ENCODE results near the gene LIMS4.
"Not testable (repeated sequence)": the region's sequence is repeated elsewhere in the genome, so short reads cannot be mapped to it uniquely, and the experiment has no call there.

The LIMS4 gene, protein sequence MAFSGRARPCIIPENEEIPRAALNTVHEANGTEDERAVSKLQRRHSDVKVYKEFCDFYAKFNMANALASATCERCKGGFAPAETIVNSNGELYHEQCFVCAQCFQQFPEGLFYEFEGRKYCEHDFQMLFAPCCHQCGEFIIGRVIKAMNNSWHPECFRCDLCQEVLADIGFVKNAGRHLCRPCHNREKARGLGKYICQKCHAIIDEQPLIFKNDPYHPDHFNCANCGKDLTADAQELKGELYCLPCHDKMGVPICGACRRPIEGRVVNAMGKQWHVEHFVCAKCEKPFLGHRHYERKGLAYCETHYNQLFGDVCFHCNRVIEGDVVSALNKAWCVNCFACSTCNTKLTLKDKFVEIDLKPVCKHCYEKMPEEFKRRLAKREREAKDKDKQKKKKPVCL

DNA sequence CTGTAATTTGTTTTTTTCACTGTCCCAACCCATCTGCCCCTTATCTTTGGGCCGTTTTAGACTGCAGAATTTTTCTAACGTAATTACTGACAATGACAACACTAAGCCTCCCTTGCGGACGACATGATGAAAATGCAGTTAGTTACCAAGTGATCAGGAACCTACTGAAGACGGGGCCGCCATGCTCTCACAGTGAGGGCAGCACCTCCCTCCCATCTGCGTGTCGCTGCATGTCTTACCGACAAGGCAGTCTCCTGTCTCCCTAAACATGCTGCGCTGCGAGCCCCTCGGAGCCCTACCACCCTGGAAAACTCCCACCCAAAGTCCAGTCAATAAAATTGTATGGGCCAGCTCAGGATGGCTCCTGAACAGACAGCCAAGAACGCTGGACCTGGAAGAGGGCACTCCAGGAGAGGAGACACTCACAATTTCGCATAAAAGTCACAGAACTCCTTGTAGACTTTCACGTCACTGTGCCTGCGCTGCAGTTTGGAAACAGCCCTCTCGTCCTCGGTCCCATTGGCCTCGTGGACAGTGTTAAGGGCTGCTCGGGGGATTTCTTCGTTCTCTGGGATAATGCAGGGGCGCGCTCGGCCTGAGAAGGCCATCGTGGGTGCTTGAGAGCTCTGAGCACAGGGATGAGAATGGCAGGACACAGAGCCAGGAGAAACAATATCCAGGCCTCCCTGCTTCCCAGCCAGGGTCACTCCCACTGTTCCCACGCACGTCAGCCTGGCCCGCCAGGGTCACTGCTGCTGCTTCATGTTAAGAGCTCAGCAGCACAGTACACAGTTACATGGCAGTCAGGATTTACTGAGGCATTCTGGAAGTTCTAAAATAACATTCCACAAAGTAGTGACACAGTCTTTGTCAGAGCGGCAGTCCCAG, at the start of gene LIMS4:
TSS of gene LIMS4 (minus strand) at position 646 of the 888 bp plus-strand sequence. CDS start at position 608, 38 bp downstream.
- not testable (repeated sequence) for H3K4me3 ChIP-seq (ENCODE audit: low read length); H3K27ac ChIP-seq (ENCODE audit: low read length)

DNA sequence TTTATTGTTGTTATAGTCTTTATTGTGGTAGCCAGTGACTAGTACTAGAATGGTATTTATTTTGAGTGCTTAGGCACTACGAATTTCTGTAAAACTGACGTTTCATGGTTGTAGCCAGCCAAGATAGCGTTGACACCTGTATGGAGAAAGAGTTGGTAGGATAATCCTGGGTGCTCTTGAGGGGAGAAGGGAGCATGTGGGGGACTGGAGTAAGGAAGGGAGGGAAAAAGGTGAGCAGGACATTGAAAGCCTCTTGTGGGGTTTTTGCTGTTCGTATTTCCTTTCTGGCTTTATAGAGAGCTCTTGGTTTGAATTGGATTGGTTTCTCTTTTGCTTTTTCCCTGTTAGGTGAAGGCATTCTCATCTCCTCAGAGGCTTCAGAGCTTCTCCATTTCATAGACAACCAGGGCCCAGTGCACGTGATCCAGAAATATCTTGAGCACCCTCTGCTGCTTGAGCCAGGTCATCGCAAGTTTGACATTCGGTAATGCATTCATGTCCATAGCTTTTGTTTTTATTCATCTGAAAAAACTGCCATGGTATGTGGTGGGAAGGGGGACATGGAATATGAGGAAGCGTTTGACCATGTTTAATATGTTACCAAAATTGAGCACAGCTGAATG, 27.2 kb upstream of the LIMS4 start:
- not testable (repeated sequence) for H3K36me3 ChIP-seq (replicated peaks; ENCODE audit: insufficient read depth, low read length); H3K27me3 ChIP-seq (replicated peaks; ENCODE audit: insufficient read depth, low read length); DNase-seq; H3F3A ChIP-seq (ENCODE audit: insufficient read depth, low read length); H4K20me1 ChIP-seq (ENCODE audit: insufficient read depth, low read length); H3K9me2 ChIP-seq (replicated peaks; ENCODE audit: insufficient read depth, low read length); H3K79me2 ChIP-seq (ENCODE audit: low read length); H3K9ac ChIP-seq (ENCODE audit: low read length); H3K4me2 ChIP-seq (ENCODE audit: low read depth, low read length); H2AFZ ChIP-seq (ENCODE audit: low read length); H3K4me1 ChIP-seq (ENCODE audit: low read length); H3K27ac ChIP-seq (ENCODE audit: low read length); H3K9me3 ChIP-seq (replicated peaks; ENCODE audit: insufficient read depth, low read length); H3K4me3 ChIP-seq (ENCODE audit: low read length)

More for the DNA sequence above, at the start of gene LIMS4:
- H3K36me3 ChIP-seq (replicated peaks; ENCODE audit: insufficient read depth, low read length); H3K27me3 ChIP-seq (replicated peaks; ENCODE audit: insufficient read depth, low read length); H2AFZ ChIP-seq (ENCODE audit: low read length); H3K79me2 ChIP-seq (ENCODE audit: low read length); H3F3A ChIP-seq (ENCODE audit: insufficient read depth, low read length); H3K4me1 ChIP-seq (ENCODE audit: low read length); H4K20me1 ChIP-seq (ENCODE audit: insufficient read depth, low read length); H3K9me2 ChIP-seq (replicated peaks; ENCODE audit: insufficient read depth, low read length); H3K9ac ChIP-seq (ENCODE audit: low read length); DNase-seq; H3K4me2 ChIP-seq (ENCODE audit: low read depth, low read length); H3K9me3 ChIP-seq (replicated peaks; ENCODE audit: insufficient read depth, low read length): not testable (repeated sequence)

DNA sequence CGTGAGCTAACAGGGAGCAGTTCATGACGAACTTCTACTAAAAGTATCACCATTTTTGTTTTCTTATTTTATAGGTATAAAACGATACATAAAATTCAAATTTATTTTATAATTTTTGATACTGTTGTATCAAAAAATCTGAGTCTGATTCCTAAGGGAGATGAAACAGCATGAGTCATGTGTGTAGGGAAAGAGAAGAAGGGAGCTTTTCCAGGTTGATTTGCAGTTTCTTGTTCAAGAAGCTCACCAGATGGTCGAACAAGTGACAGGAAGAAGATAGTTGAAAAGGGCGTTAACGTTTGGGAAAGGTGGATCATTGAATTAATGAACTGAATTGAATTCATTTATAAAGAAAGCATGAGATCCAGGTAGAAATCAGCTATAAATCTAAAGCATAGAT, 23.4 kb upstream of the LIMS4 start:
- DNase-seq; H4K20me1 ChIP-seq (ENCODE audit: insufficient read depth, low read length); H3K9ac ChIP-seq (ENCODE audit: low read length); H2AFZ ChIP-seq (ENCODE audit: low read length); H3K27ac ChIP-seq (ENCODE audit: low read length); H3K4me1 ChIP-seq (ENCODE audit: low read length); H3K4me2 ChIP-seq (ENCODE audit: low read depth, low read length); H3K9me3 ChIP-seq (replicated peaks; ENCODE audit: insufficient read depth, low read length); H3K79me2 ChIP-seq (ENCODE audit: low read length); H3K4me3 ChIP-seq (ENCODE audit: low read length); H3K27me3 ChIP-seq (replicated peaks; ENCODE audit: insufficient read depth, low read length); H3K36me3 ChIP-seq (replicated peaks; ENCODE audit: insufficient read depth, low read length); H3F3A ChIP-seq (ENCODE audit: insufficient read depth, low read length); H3K9me2 ChIP-seq (replicated peaks; ENCODE audit: insufficient read depth, low read length): not testable (repeated sequence)

DNA sequence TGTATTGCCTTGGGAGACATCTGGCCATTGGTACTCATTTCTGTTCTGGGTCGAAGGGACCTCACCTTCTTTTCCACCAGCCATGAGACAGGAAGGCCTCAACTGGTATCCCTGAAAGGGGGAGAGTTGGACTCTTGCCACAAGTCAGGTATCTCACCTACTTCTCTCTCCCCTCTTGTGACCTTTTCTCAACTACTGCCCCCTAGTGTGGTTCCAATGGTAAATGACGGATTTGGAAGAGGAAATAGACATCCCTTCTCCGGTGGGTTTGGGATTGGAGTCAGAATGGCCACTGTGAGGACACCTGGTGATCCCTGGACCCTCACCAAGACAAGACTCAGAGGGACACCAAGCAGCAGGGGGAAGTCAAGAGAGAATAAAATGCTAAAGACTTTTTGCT, 21.9 kb upstream of the LIMS4 start:
- not testable (repeated sequence) for H3F3A ChIP-seq (ENCODE audit: insufficient read depth, low read length); H3K79me2 ChIP-seq (ENCODE audit: low read length); H4K20me1 ChIP-seq (ENCODE audit: insufficient read depth, low read length); H3K9me2 ChIP-seq (replicated peaks; ENCODE audit: insufficient read depth, low read length); H3K36me3 ChIP-seq (replicated peaks; ENCODE audit: insufficient read depth, low read length); H3K4me1 ChIP-seq (ENCODE audit: low read length); DNase-seq; H2AFZ ChIP-seq (ENCODE audit: low read length); H3K27ac ChIP-seq (ENCODE audit: low read length); H3K9ac ChIP-seq (ENCODE audit: low read length); H3K9me3 ChIP-seq (replicated peaks; ENCODE audit: insufficient read depth, low read length); H3K4me3 ChIP-seq (ENCODE audit: low read length); H3K4me2 ChIP-seq (ENCODE audit: low read depth, low read length); H3K27me3 ChIP-seq (replicated peaks; ENCODE audit: insufficient read depth, low read length)

DNA sequence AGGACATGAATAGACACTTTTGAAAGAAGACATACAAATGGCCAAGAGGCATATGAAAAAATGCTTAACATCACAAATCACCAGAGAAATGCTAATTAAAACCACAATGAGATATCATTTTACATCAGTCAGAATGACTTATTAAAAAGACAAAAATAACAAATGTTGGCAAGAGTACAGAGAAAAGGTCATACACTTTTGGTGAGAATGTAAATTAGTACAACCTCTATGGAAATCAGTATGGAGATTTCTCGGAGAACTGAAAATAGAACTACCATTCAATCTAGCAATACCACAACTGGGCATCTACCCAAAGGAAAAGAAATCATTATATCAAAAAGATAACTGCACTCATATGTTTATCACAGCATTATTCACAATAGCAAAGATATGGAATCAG, 16.4 kb upstream of the LIMS4 start:
- not testable (repeated sequence) for H3K4me2 ChIP-seq (ENCODE audit: low read depth, low read length); H3K79me2 ChIP-seq (ENCODE audit: low read length); H3K4me3 ChIP-seq (ENCODE audit: low read length); H3K4me1 ChIP-seq (ENCODE audit: low read length); H2AFZ ChIP-seq (ENCODE audit: low read length); DNase-seq; H3K36me3 ChIP-seq (replicated peaks; ENCODE audit: insufficient read depth, low read length); H3K27me3 ChIP-seq (replicated peaks; ENCODE audit: insufficient read depth, low read length); H4K20me1 ChIP-seq (ENCODE audit: insufficient read depth, low read length); H3F3A ChIP-seq (ENCODE audit: insufficient read depth, low read length); H3K9me3 ChIP-seq (replicated peaks; ENCODE audit: insufficient read depth, low read length); H3K27ac ChIP-seq (ENCODE audit: low read length); H3K9ac ChIP-seq (ENCODE audit: low read length); H3K9me2 ChIP-seq (replicated peaks; ENCODE audit: insufficient read depth, low read length)

DNA sequence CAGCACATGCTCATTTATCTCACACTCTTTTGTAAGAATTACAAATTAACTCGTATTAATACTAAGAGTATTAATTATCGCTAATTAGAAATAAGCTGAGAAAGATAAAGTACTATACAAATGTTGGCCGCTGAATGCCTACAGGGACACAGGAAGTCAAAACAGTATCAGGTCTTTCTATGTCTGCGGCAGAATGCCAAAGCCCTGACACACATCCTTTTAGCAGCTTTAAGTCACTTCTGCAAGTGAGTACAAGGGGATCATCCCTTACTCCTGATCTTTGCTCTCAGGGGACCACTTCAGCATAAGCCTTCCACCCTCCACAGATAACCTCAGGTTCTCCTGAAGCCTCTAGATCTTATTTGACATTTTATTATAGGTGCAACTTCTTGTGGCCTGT, 10.1 kb upstream of the LIMS4 start:
- not testable (repeated sequence) for H4K20me1 ChIP-seq (ENCODE audit: insufficient read depth, low read length); H3K36me3 ChIP-seq (replicated peaks; ENCODE audit: insufficient read depth, low read length); H3K4me3 ChIP-seq (ENCODE audit: low read length); H3K9ac ChIP-seq (ENCODE audit: low read length); H3K4me1 ChIP-seq (ENCODE audit: low read length); H3F3A ChIP-seq (ENCODE audit: insufficient read depth, low read length); H3K27ac ChIP-seq (ENCODE audit: low read length); H3K9me3 ChIP-seq (replicated peaks; ENCODE audit: insufficient read depth, low read length); H3K9me2 ChIP-seq (replicated peaks; ENCODE audit: insufficient read depth, low read length); H3K79me2 ChIP-seq (ENCODE audit: low read length); H3K27me3 ChIP-seq (replicated peaks; ENCODE audit: insufficient read depth, low read length); H3K4me2 ChIP-seq (ENCODE audit: low read depth, low read length); DNase-seq; H2AFZ ChIP-seq (ENCODE audit: low read length)

DNA sequence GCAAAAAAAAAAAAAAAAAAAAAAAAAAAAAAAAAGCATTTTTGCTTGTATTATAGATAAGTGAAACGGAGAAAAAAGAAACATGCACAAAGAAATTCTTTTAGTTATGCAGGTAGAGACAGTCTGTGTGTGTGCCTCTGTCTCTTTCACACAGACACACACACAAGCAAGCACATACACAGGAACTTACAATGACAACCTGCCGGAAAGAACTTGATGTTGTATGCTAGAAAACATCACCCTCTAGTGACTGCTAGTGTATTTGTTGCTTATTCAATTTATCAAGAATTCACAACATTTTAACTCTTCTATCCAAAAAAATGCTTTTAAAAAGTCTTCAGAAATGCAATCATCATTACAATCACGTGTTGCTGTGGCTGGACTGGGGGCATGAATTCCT, 8.6 kb upstream of the LIMS4 start:
- DNase-seq; H3K4me3 ChIP-seq (ENCODE audit: low read length); H3K9me3 ChIP-seq (replicated peaks; ENCODE audit: insufficient read depth, low read length); H3K79me2 ChIP-seq (ENCODE audit: low read length); H3K9ac ChIP-seq (ENCODE audit: low read length); H3K9me2 ChIP-seq (replicated peaks; ENCODE audit: insufficient read depth, low read length); H3F3A ChIP-seq (ENCODE audit: insufficient read depth, low read length); H3K27me3 ChIP-seq (replicated peaks; ENCODE audit: insufficient read depth, low read length); H3K4me1 ChIP-seq (ENCODE audit: low read length); H4K20me1 ChIP-seq (ENCODE audit: insufficient read depth, low read length); H2AFZ ChIP-seq (ENCODE audit: low read length); H3K27ac ChIP-seq (ENCODE audit: low read length); H3K4me2 ChIP-seq (ENCODE audit: low read depth, low read length); H3K36me3 ChIP-seq (replicated peaks; ENCODE audit: insufficient read depth, low read length): not testable (repeated sequence)

All from MM.1S (cell line).